Left ventricle myocardium inferior (tissue), 1 donor: ENCODE measurements around the gene RPA3. TPM values are rescaled to one million over a fixed set of nuclear protein-coding genes. Genes with fewer than 3 reads are reported as not detected.
A peak's percentile ranks its signal among the peaks of the same experiment; 100 is the strongest.

ENCODE experiments used
- DNase-seq: peaks from one replicate; pipeline ENCODE4 v3.0.0-alpha.2; 2020
- H3K27ac ChIP-seq: fragments of 200-600 bp; replicated peaks from 2 replicates; pipeline ENCODE4 v1.8.0; 2021
- H3K27me3 ChIP-seq: fragments of 200-600 bp; 2 replicates; pipeline ENCODE4 v1.8.0; 2021; ENCODE audit warnings: low read depth
- H3K36me3 ChIP-seq: fragments of 200-600 bp; 2 replicates; pipeline ENCODE4 v1.8.0; 2021
- H3K4me1 ChIP-seq: fragments of 200-600 bp; 2 replicates; pipeline ENCODE4 v1.8.0; 2021
- H3K4me3 ChIP-seq: fragments of 200-600 bp; 2 replicates; pipeline ENCODE4 v1.8.0; 2021; ENCODE audit warnings: mild to moderate bottlenecking, moderate library complexity
- H3K9me3 ChIP-seq: fragments of 200-600 bp; replicated peaks from 2 replicates; pipeline ENCODE4 v1.8.0; 2021
- intact Hi-C: fragments of 100-400 bp; cut with micrococcal nuclease; formaldehyde crosslinking; loops from one replicate; pipeline ENCODE4 v1.11.0; 2022
- total RNA-seq: library from RNA; stranded (reverse); fragmentation: NEBNext Ultra II Directional; extraction: Animal tissue kit (Norgen Biotek cat#: 25700); gene quantifications from one replicate; pipeline ENCODE4 v1.2.1, GENCODE V29; 2021
- TF ChIP-seq, protein P1 (sequence below): fragments of 200-600 bp; IDR thresholded peaks from 2 replicates; pipeline ENCODE4 v1.8.0; 2021; ENCODE audit warnings: antibody characterized with exemption, mild to moderate bottlenecking, borderline replicate concordance
- donor health status: DM: no; HTN: yes; CAD: no; lungs with severe emphysema.

The RPA3 gene
- total RNA-seq, 1 donor from 2014 or later = 21.1 TPM

GRCh38 chr7:7639421-7639820 lies 79.0 kb downstream of the RPA3 start:
- no peak for DNase-seq
- peaks cover 34% of the 10 kb centered on the region for H3K4me1 ChIP-seq
- H3K4me3 ChIP-seq = peak overlapping the region; percentile 85
- H3K27ac ChIP-seq = peak overlapping the region; percentile 90
- no peaks in the 10 kb centered on the region for H3K27me3 ChIP-seq
- TF ChIP-seq, protein P1, sequence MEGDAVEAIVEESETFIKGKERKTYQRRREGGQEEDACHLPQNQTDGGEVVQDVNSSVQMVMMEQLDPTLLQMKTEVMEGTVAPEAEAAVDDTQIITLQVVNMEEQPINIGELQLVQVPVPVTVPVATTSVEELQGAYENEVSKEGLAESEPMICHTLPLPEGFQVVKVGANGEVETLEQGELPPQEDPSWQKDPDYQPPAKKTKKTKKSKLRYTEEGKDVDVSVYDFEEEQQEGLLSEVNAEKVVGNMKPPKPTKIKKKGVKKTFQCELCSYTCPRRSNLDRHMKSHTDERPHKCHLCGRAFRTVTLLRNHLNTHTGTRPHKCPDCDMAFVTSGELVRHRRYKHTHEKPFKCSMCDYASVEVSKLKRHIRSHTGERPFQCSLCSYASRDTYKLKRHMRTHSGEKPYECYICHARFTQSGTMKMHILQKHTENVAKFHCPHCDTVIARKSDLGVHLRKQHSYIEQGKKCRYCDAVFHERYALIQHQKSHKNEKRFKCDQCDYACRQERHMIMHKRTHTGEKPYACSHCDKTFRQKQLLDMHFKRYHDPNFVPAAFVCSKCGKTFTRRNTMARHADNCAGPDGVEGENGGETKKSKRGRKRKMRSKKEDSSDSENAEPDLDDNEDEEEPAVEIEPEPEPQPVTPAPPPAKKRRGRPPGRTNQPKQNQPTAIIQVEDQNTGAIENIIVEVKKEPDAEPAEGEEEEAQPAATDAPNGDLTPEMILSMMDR = no peak
- intact Hi-C loops = no loop called here
- H3K9me3 ChIP-seq = no peaks in the 10 kb centered on the region
- peaks cover 30% of the 10 kb centered on the region for H3K36me3 ChIP-seq

GRCh38 chr7:7630626-7631329 lies 87.6 kb downstream of the RPA3 start:
- Histone ChIP-seq H3K4me3 (no peak overlapping the region), H3K36me3 (peaks cover 10% of the 10 kb centered on the region), H3K27me3 (no peaks in the 10 kb centered on the region), H3K27ac (no peak overlapping the region), H3K9me3 (no peaks in the 10 kb centered on the region), H3K4me1 (no peaks in the 10 kb centered on the region)
- no peak for DNase-seq
- intact Hi-C loops = no loop called here
- TF ChIP-seq, protein P1 = no peak

DNA sequence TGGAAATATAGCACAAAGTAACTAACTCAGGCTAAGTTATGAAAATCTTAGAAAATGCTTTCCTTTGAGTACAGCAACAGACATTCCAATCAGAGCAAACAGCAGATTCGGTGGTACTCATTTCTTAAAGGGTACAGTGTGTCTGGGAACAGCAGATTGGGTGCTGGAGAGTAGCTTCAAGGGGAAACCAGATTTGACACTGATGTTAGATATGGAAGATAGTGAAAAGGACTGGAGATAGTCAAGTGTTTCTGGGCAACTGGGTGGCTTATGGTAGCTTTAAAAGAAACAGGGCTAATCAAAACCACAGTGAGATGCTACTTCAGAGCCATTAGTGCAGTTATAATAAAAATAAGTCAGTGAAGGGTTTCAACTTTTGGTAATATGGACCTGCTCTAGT lies 89.9 kb downstream of the RPA3 start:
- TF ChIP-seq, protein P1 = no peak
- intact Hi-C loops = no loop called here
- Histone ChIP-seq H3K27ac (no peak overlapping the region), H3K27me3 (no peaks in the 10 kb centered on the region), H3K9me3 (no peaks in the 10 kb centered on the region), H3K4me1 (no peaks in the 10 kb centered on the region), H3K36me3 (no peaks in the 10 kb centered on the region), H3K4me3 (no peak overlapping the region)
- DNase-seq = no peak

GRCh38 chr7:7620644-7621210 lies 97.7 kb downstream of the RPA3 start:
- no peak overlapping the region for H3K27ac ChIP-seq
- no peaks in the 10 kb centered on the region for H3K4me1 ChIP-seq
- TF ChIP-seq, protein P1 = no peak
- intact Hi-C loops = no loop called here
- H3K9me3 ChIP-seq = no peaks in the 10 kb centered on the region
- H3K36me3 ChIP-seq = no peaks in the 10 kb centered on the region
- H3K4me3 ChIP-seq = no peak overlapping the region
- DNase-seq = no peak
- H3K27me3 ChIP-seq = no peaks in the 10 kb centered on the region

GRCh38 chr7:7620236-7620635 lies 98.2 kb downstream of the RPA3 start:
- Histone ChIP-seq H3K27me3 (no peaks in the 10 kb centered on the region), H3K4me3 (no peak overlapping the region), H3K36me3 (no peaks in the 10 kb centered on the region), H3K9me3 (no peaks in the 10 kb centered on the region), H3K4me1 (no peaks in the 10 kb centered on the region), H3K27ac (no peak overlapping the region)
- intact Hi-C loops = no loop called here
- DNase-seq = no peak
- TF ChIP-seq, protein P1 = no peak
